ENCODE measurements around the gene CFAP46. TPM values are rescaled to one million over a fixed set of nuclear protein-coding genes. Genes with fewer than 3 reads are reported as not detected.

Gene CFAP46
- total RNA-seq, 4 donors from 2014 or later = not detected

DNA sequence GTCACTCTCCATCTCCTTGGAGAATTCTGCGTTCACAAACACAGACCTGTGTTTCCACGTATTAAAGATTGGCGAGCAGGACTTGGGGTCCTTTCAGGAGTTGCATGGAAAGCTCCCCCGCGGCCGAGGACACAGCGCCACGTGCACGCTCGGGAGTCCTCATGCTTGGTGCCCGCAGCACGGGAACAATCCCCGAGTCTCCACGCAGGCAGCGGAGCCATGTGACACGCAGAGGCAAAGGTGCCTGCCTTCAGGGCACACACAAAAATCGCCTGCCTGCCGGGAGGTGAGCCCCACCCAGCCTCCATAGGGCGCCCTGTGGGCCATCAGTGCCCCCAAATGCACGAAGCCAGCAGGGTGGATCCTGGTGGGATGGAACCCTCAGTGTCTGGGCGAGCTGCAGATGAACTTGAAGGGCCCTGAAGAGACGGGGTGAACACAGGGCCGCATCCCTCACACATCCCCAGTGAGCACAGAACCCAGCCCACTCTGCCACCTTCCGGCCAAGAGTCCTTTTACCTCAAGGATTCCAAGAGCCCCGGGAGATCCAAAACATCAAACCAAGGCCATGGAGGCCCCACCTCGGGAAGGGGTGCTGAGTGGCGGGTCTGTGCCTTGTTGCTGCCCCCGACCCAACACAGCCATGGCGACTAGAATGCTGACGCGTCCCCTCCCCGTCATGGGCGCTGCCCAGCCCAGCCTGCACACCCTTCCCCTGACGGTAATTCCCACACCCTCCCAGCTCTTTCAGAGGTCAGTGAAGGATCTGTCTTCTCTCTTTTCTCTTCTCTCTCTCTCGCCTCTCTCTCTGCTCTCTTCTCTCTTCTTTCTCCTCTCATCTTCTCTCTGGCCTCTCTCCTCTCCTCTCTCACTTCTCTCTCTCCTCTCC lies 55.9 kb downstream of the CFAP46 start:
- H3K27me3 ChIP-seq = no peaks in the 10 kb centered on the region
- no peak for TF ChIP-seq POLR2A (IDR thresholded peaks at IDR 0.05)
- no peak for TF ChIP-seq CTCF (IDR thresholded peaks at IDR 0.05)
- peak in 2 of 3 donors; percentile 39 to 41 for DNase-seq

GRCh38 chr10:132885451-132886210 lies 56.7 kb downstream of the CFAP46 start:
- no peaks in the 10 kb centered on the region for H3K9me3 ChIP-seq
- no peak overlapping the region for H3K27ac ChIP-seq
- no peaks in the 10 kb centered on the region for H3K4me1 ChIP-seq
- peak in 1 of 3 donors; percentile 34 for DNase-seq
- no peaks in the 10 kb centered on the region for H3K36me3 ChIP-seq
- H3K27me3 ChIP-seq = no peaks in the 10 kb centered on the region
- no peak overlapping the region for H3K4me3 ChIP-seq
- TF ChIP-seq POLR2A (IDR thresholded peaks at IDR 0.05) (no peak), CTCF (IDR thresholded peaks at IDR 0.05) (no peak)

More for the DNA sequence above, 55.9 kb downstream of the CFAP46 start:
- no peaks in the 10 kb centered on the region for H3K36me3 ChIP-seq
- H3K9me3 ChIP-seq = no peaks in the 10 kb centered on the region
- no peak overlapping the region for H3K4me3 ChIP-seq
- H3K4me1 ChIP-seq = no peaks in the 10 kb centered on the region
- H3K27ac ChIP-seq = no peak overlapping the region

DNA sequence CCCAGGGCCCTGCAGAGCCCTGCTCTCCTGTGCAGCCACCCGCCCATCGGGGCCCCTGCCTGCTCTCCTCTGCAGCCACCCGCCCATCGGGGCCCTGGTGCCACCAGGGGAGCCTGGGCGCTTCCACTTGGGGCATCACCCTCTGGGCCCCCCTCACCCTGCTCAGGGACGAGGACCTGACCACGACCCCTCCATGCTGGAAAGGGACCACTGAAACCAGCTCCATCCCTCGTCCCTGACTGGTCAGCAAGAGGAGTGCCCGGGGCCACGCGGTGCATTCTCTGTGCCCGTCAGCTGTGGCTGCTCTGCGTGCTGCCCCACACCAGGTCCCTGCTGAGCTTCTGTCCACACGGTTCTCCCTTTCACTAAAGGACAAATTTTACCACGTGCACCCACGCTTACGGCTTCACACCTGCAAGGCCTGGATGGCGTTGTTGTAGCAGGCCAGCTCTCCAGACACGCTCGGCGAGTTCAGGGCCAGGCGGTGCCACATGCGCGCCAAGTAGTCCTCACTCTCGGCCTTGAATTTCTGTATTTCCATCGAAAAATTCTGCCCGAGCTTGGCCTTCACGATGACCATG lies 57.6 kb downstream of the CFAP46 start:
- no peak for TF ChIP-seq CTCF (IDR thresholded peaks at IDR 0.05)
- TF ChIP-seq POLR2A (IDR thresholded peaks at IDR 0.05) = no peak
- H3K27me3 ChIP-seq = no peaks in the 10 kb centered on the region
- H3K36me3 ChIP-seq = no peaks in the 10 kb centered on the region
- no peak overlapping the region for H3K4me3 ChIP-seq
- no peaks in the 10 kb centered on the region for H3K4me1 ChIP-seq
- peak in 2 of 3 donors; percentile 40 to 43 for DNase-seq
- H3K9me3 ChIP-seq = no peaks in the 10 kb centered on the region
- H3K27ac ChIP-seq = no peak overlapping the region

DNA sequence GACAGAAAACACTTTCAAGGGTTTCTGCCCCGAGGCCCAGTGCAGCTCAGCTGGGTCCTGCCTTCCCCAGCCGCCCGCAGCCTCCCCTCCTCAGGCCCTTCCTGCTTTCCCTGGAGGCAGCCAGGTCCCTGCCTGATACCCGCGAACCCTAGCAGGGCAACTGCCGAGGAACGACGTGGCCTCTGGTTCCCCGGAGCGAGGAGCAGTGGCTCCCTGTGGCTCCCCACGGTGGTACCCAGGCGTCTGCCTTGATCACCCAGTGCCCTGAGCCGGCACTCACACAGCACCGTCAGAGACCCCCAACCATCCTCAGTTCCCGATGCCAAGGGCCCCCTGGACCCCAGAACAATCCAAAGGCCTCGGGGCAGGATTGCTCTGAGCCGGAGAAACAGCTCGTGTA lies 58.3 kb downstream of the CFAP46 start:
- H3K4me3 ChIP-seq = no peak overlapping the region
- peak in 2 of 3 donors; percentile 30 to 40 for DNase-seq
- no peaks in the 10 kb centered on the region for H3K9me3 ChIP-seq
- no peaks in the 10 kb centered on the region for H3K4me1 ChIP-seq
- TF ChIP-seq CTCF (IDR thresholded peaks at IDR 0.05) = no peak
- TF ChIP-seq POLR2A (IDR thresholded peaks at IDR 0.05) = no peak
- no peaks in the 10 kb centered on the region for H3K27me3 ChIP-seq
- no peak overlapping the region for H3K27ac ChIP-seq
- no peaks in the 10 kb centered on the region for H3K36me3 ChIP-seq

GRCh38 chr10:132883391-132883881 lies 58.9 kb downstream of the CFAP46 start:
- peak in 1 of 3 donors; percentile 26 for DNase-seq
- Histone ChIP-seq H3K4me3 (no peak overlapping the region), H3K9me3 (no peaks in the 10 kb centered on the region), H3K36me3 (no peaks in the 10 kb centered on the region), H3K27me3 (no peaks in the 10 kb centered on the region), H3K4me1 (no peaks in the 10 kb centered on the region), H3K27ac (no peak overlapping the region)
- no peak for TF ChIP-seq CTCF (IDR thresholded peaks at IDR 0.05)

Measured in Peyer's patch (tissue), 4 donors.